ENCODE data around the gene PLA2G3.

PLA2G3 gene

DNA sequence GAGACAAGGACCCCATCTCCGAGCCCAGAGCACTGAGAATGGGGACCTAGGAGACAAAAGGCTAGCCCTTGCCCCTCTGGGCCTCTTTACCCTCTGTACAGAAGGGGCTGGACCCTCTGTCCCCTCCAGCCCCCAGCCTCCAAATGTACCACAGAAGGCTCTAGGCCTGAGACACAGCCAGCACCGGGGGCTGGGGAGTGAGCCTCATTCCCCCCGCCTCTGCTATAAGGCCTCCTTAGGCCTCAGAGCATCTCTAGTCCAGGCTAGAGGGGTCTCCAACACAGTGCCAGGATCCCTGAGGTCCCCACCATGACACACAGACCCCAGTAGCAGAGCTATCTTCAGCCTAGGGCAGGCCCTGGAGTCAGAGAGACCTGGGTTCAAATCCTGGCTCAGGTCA lies 54.4 kb downstream of the PLA2G3 start:
- DNase-seq (ENCODE audit: low read depth, low spot score): no peak

DNA sequence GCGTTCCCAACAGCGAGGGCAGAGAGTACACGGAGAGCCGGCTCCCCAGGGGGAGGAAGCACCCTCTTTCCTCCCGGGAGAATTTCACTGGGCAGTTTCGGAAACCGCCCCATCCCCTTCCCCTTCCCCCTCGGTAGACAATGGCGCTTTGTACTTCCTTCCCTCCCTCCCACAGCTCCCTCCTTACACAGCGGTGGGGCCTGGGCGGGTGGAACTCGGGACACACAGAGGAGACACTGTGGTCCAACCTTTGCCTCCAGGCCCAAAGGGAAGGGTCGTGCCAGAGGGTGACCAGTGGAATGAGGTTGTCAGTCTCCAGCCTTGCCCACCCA lies 54.8 kb downstream of the PLA2G3 start:
- no peak for DNase-seq (ENCODE audit: low read depth, low spot score)

DNA sequence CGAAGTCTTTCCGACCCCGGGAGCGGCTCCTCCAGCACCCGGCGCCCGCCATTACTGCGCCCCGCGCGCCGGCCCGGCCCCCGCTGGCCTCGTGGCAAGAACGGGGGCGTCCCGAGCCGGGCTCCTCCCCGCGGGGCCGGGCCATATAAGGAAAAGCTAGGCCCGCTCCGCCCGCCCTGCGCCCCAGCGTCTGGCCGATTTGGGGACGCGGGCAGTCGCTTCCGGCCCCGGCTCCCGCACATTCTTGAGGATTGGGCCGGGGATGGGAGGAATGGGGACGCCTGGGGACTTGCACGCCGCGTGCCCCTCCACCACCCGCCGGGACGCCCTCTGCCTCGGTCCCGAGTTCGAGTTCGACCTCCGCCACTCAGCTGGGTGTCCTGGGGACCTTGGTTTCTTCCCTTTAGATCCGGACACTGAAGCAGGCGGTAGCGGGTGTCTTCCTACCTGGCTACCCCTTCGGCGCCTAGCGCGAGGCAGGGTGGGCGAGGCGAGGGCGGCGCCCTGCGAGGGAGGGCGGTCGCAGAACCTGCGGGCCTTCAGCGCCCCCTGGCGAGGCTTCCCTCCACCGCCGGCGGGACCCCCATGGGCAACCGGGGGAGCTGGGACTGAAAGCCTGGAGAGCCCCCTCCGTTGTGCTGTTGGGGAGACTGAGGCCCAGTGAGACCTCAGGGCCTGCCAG lies 55.4 kb downstream of the PLA2G3 start:
- DNase-seq (ENCODE audit: low read depth, low spot score): peak; percentile 74

All from activated CD4-positive, CD25-positive, alpha-beta regulatory T cell treated with anti-CD3 and anti-CD28 coated beads, Interleukin-2, amount 50 U/mL, for 16 hours (primary cell).